HG02981 (cell line): ENCODE results near the gene TSPAN7.

ENCODE experiments used
- ATAC-seq: cut with Tn5 transposase; IDR thresholded peaks from one replicate; pipeline ENCODE4 v1.9.1; 2021; ENCODE audit warnings: mild to moderate bottlenecking, moderate library complexity; ENCODE audit not compliant: unreplicated experiment

Gene TSPAN7

GRCh38 chrX:38678821-38679220, 117.5 kb downstream of the TSPAN7 start:
- no peak for ATAC-seq

GRCh38 chrX:38679695-38680094, 118.4 kb downstream of the TSPAN7 start:
- ATAC-seq, result no peak

GRCh38 chrX:38682095-38682494, 120.8 kb downstream of the TSPAN7 start:
- ATAC-seq, result no peak

DNA sequence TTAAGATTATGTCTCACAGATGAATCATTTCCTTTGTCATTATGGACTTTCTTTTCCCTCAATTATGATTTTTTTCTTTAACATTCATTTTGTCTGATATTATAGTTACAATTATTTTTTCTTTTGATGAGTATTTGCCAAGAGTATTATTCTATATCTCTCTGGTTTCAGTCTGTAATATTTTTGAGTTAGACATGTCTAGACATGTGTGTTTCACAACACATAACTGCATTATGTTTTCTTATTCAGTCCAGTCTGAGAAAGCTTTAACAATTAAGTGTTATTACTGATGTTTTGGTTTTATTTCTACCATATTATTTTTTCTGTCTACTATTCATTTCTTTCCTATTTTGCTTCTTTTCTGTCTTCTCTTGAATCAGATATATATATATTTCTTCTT, 131.6 kb downstream of the TSPAN7 start:
- ATAC-seq, result no peak

DNA sequence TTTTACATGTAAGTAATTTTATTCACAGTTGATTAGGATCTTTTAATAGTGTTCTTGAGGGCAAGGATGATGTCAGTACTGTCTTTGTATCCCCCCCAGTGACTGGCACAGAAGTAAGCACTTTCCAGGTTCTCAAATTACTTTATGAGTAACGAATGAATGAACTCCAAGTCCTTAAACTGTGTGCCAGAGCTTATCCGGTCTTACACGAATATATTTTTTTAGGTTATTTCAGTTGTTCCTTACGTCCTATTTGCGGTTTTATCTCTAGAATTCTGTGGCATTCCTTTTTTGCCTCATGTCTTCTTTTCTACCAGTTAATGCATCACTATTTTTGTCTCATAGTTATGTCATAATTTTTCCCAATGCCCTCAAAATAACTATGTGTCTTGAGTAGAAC, 133.1 kb downstream of the TSPAN7 start:
- no peak for ATAC-seq

DNA sequence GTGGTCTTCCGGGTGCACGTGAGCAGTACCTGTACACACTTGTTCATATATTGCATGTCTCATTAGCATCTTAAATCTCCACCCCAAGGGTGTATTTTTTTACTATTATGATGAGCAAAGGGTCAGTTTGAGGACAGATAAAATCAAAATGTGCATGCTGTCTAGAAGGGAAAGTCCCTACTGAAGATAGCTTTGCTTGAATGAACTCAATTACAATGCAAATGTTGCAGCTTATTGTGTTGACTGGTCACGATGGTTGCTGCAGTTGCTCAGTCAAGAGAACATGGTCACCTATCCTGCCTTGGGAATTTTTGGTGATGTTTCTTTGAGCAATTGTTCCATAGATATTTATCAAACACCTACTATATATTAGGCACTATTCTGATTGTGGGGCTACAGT, 136.1 kb downstream of the TSPAN7 start:
- no peak for ATAC-seq

- no peak for ATAC-seq
These were observed 137.8 kb downstream of the TSPAN7 start for GRCh38 chrX:38699121-38699520.

DNA sequence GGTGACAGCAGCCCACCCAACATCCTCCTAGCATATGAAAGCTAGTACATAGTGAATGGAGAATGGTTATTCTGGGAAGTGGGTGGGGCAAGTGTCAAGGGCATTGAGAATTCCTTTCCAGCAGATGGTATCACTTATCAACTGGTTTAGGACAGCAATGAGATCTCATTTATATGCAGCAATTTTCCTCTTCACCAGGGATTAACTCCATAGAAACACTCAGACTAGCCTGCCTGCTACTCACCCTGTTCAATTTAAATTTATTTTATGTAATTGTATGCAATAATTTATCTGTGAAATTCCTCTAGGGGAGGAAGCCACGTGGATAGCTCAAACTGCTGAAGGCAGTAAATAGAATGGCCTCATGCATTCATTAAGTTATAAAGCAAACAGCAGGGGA, 138.4 kb downstream of the TSPAN7 start:
- no peak for ATAC-seq

- ATAC-seq, result no peak
These were observed 139.7 kb downstream of the TSPAN7 start for GRCh38 chrX:38701073-38701472.

- no peak for ATAC-seq
These were observed 143.0 kb downstream of the TSPAN7 start for GRCh38 chrX:38704146-38704882.

GRCh38 chrX:38717871-38718270, 156.5 kb downstream of the TSPAN7 start:
- no peak for ATAC-seq

- ATAC-seq, result no peak
These were observed 157.0 kb downstream of the TSPAN7 start for GRCh38 chrX:38718311-38718710.

DNA sequence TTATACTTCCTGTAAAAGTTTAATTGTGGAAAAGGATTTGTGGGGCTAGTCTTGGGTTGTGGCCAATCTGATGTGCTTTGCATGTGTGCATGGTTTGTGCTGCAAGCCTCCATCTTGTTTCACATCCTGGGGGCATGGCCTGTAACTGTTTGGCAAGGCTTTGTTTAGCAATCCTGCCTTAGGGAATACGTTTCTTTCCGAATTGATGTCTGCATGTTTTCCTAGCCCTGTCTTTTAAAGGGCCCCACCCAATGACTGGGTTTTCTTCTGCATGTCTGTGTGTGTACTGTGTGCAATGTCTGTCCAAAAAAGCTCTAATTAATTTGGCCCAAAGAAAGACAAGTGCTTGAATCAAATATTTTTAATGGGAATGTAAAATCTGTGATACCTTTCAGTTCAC, 165.3 kb downstream of the TSPAN7 start:
- no peak for ATAC-seq

DNA sequence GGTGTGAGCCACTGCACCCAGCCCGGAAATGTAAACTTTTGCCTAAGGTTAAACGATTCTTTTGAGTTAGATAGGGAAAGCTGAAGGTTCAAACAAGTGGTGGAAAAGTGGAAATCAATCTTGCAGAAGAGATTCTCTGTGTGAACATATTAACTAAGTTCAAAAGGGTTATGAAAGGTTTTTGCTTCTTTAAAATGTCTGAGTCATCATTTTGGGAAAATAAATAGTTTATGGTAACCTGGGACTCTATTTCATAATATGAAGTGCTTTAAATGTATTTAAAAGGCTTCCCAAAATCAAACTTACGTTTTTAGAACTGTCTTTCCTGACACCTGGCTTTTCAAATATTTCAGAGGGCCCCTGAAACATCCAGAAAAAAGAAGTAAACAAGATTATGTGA, 166.3 kb downstream of the TSPAN7 start:
- ATAC-seq, result no peak

DNA sequence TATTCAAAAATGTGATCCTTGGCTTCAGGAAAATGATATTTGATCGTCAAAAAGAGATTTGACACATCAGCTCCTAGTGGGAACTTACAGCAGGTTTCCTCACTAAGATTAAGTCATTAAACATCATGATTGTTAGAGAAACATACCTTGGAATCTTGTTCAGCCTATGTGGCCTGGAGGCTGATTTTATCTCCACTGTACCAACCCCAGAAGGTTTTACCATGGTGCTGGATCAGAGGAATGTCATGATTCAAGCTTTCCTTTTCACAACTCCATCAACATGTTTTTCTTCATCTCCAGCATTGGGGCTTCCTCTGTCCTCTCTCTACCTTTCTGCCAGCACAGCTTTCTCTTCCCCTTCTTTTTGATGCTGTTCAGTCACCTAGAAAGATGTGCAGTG, 171.5 kb downstream of the TSPAN7 start:
- no peak for ATAC-seq
